Colonic mucosa (tissue), 4 donors: Measurements from ENCODE around the gene DCST2. TPM values are rescaled to one million over a fixed set of nuclear protein-coding genes. Genes with fewer than 3 reads are reported as not detected.

Experiments
- DNase-seq: peaks from one replicate; pipeline ENCODE4 v3.0.0-alpha.2; 2020
- H3K27ac ChIP-seq: fragments of 200-600 bp; one replicate; pipeline ENCODE4 v1.8.0; 2021
- H3K27me3 ChIP-seq: fragments of 200-600 bp; one replicate; pipeline ENCODE4 v1.8.0; 2021
- H3K36me3 ChIP-seq: fragments of 200-600 bp; one replicate; pipeline ENCODE4 v1.8.0; 2021
- H3K4me1 ChIP-seq: fragments of 200-600 bp; one replicate; pipeline ENCODE4 v1.8.0; 2021; ENCODE audit warnings: mild to moderate bottlenecking
- H3K4me3 ChIP-seq: fragments of 200-600 bp; one replicate; pipeline ENCODE4 v1.8.0; 2021
- H3K9ac ChIP-seq, 2 donors: one replicate each; pipeline ENCODE4 v1.7.0; 2013; ENCODE audit warnings: control low read depth in 2 of 2, low read depth in 2 of 2, low read length in 2 of 2
- H3K9me3 ChIP-seq: fragments of 200-600 bp; one replicate; pipeline ENCODE4 v1.8.0; 2021
- CTCF ChIP-seq: fragments of 200-600 bp; IDR thresholded peaks from one replicate; pipeline ENCODE4 v1.8.0; 2022; ENCODE audit warnings: antibody characterized with exemption, mild to moderate bottlenecking
- intact Hi-C: fragments of 100-400 bp; cut with DNase I; formaldehyde crosslinking; loops from one replicate; pipeline ENCODE4 v1.14.1; 2022
- total RNA-seq, 2 donors: library from RNA; stranded (reverse); fragmentation: NEBNext Ultra II Directional in 1 of 2; extraction: Animal tissue kit (Norgen Biotek cat#: 25700) in 1 of 2; gene quantifications; one replicate each; pipeline ENCODE4 v1.2.1, GENCODE V29; 2021
- donor health status: healthy.
- donor health status: DM: no; HTN: no; CAD: no.
- donor health status: DM: no; HTN: no; CAD: no.

Gene DCST2
- total RNA-seq, 2 donors from 2014 or later, result 1.7 to 1.9 TPM

GRCh38 chr1:155079487-155080311 is 46.1 kb upstream of the DCST2 start:
- Histone ChIP-seq H3K27ac (no peak overlapping the region), H3K27me3 (peaks cover 23% of the 10 kb centered on the region), H3K9ac (peak overlapping the region; percentile 56 to 86), H3K4me1 (peaks cover 49% of the 10 kb centered on the region), H3K36me3 (no peaks in the 10 kb centered on the region), H3K4me3 (peak overlapping the region; percentile 48), H3K9me3 (no peaks in the 10 kb centered on the region)
- intact Hi-C loops, result no loop called here
- peak; percentile 47 for DNase-seq
- no peak for TF ChIP-seq CTCF

GRCh38 chr1:155079210-155079486 is 45.6 kb upstream of the DCST2 start:
- no peaks in the 10 kb centered on the region for H3K36me3 ChIP-seq
- no peaks in the 10 kb centered on the region for H3K9me3 ChIP-seq
- peaks cover 23% of the 10 kb centered on the region for H3K27me3 ChIP-seq
- H3K4me3 ChIP-seq, result peak overlapping the region; percentile 48
- intact Hi-C loops, result no loop called here
- TF ChIP-seq CTCF, result no peak
- DNase-seq, result no peak
- peak overlapping the region; percentile 56 to 69 for H3K9ac ChIP-seq
- H3K4me1 ChIP-seq, result peaks cover 44% of the 10 kb centered on the region
- H3K27ac ChIP-seq, result no peak overlapping the region

- peak; percentile 86 for DNase-seq
- no peak for TF ChIP-seq CTCF
- Histone ChIP-seq H3K36me3 (no peaks in the 10 kb centered on the region), H3K27ac (no peak within 1 kb of the TSS), H3K4me3 (peak within 1 kb of the TSS; percentile 48), H3K27me3 (peaks cover 23% of the 10 kb centered on the region), H3K4me1 (peaks cover 39% of the 10 kb centered on the region), H3K9ac (peak within 1 kb of the TSS; percentile 56 to 69), H3K9me3 (no peaks in the 10 kb centered on the region)
- intact Hi-C loops, result no loop called here
These were observed 45.1 kb upstream of the DCST2 start, which contains the start of gene EFNA3 for GRCh38 chr1:155078469-155079209. Gene EFNA3, plus strand, starts transcription at chr1:155078837. Its CDS starts 105 bp downstream, at chr1:155078942.

GRCh38 chr1:155077758-155078445 is 44.3 kb upstream of the DCST2 start:
- H3K4me3 ChIP-seq, result no peak overlapping the region
- TF ChIP-seq CTCF, result no peak
- no peak for DNase-seq

GRCh38 chr1:155077346-155077745 is 43.8 kb upstream of the DCST2 start:
- no peak overlapping the region for H3K9ac ChIP-seq
- no peaks in the 10 kb centered on the region for H3K9me3 ChIP-seq
- no peak for DNase-seq
- H3K27ac ChIP-seq, result no peak overlapping the region
- H3K36me3 ChIP-seq, result no peaks in the 10 kb centered on the region
- H3K27me3 ChIP-seq, result peaks cover 21% of the 10 kb centered on the region
- intact Hi-C loops, result no loop called here
- H3K4me1 ChIP-seq, result peaks cover 30% of the 10 kb centered on the region
- TF ChIP-seq CTCF, result no peak
- no peak overlapping the region for H3K4me3 ChIP-seq

More at GRCh38 chr1:155077758-155078445, 44.3 kb upstream of the DCST2 start:
- H3K36me3 ChIP-seq, result no peaks in the 10 kb centered on the region
- no peaks in the 10 kb centered on the region for H3K9me3 ChIP-seq
- H3K4me1 ChIP-seq, result peaks cover 34% of the 10 kb centered on the region
- no peak overlapping the region for H3K27ac ChIP-seq
- peaks cover 23% of the 10 kb centered on the region for H3K27me3 ChIP-seq
- H3K9ac ChIP-seq, result no peak overlapping the region
- intact Hi-C loops, result no loop called here
